Measurements from ENCODE around the gene ADCY5.

ADCY5 gene

GRCh38 chr3:123459862-123460261 is 11.0 kb upstream of the ADCY5 start (continued):
- TF ChIP-seq ZNF48 (tag by site-specific recombination; IDR thresholded peaks at IDR 0.05) (no peak), ZBTB21 (tag by site-specific recombination; IDR thresholded peaks at IDR 0.05) (no peak), ZFP3 (tag by site-specific recombination; IDR thresholded peaks at IDR 0.05; ENCODE audit: low read depth) (no peak), ZNF140 (tag by site-specific recombination; IDR thresholded peaks at IDR 0.05) (no peak), ZNF513 (tag by site-specific recombination; IDR thresholded peaks at IDR 0.05) (no peak), SP2 (tag by site-specific recombination; IDR thresholded peaks at IDR 0.05) (no peak), ZFP41 (tag by site-specific recombination; IDR thresholded peaks at IDR 0.05; ENCODE audit: borderline replicate concordance) (no peak), ZNF654 (tag by site-specific recombination; IDR thresholded peaks at IDR 0.05; ENCODE audit: low read depth) (no peak)

GRCh38 chr3:123458255-123458654 is 9.4 kb upstream of the ADCY5 start:
- H3K27ac ChIP-seq (ENCODE audit: extremely low read depth, low read depth, low read length), result no peak overlapping the region
- H3K9me3 ChIP-seq (ENCODE audit: control insufficient read depth, insufficient read depth, low read depth, low read length), result no peaks in the 10 kb centered on the region
- H3K4me3 ChIP-seq (ENCODE audit: low read depth, low read length), result no peak overlapping the region
- ChIA-PET CTCF (interaction anchor here (1.6 kb wide), 1 partner anchor 13 kb away, joined by 3 read pairs; no protein-coding TSS in a partner anchor), POLR2A (no interaction called here)
- TF ChIP-seq ZNF362 (tag by site-specific recombination; IDR thresholded peaks at IDR 0.05) (no peak), ATF2 (tag by site-specific recombination; IDR thresholded peaks at IDR 0.05; ENCODE audit: low read depth) (no peak), ZNF785 (tag by site-specific recombination; IDR thresholded peaks at IDR 0.05) (no peak), ZBTB1 (tag by site-specific recombination; IDR thresholded peaks at IDR 0.05) (no peak), TSHZ1 (tag by site-specific recombination; IDR thresholded peaks at IDR 0.05; ENCODE audit: borderline replicate concordance) (no peak), TRIM28 (IDR thresholded peaks at IDR 0.05; ENCODE audit: borderline replicate concordance, low read length) (no peak), REPIN1 (tag by site-specific recombination; IDR thresholded peaks at IDR 0.05; ENCODE audit: low read depth) (no peak), ZNF837 (tag by site-specific recombination; IDR thresholded peaks at IDR 0.05) (no peak), ZNF629 (tag by site-specific recombination; IDR thresholded peaks at IDR 0.05) (no peak), CTCF (tag by site-specific recombination; IDR thresholded peaks at IDR 0.05) (no peak), ZNF214 (tag by site-specific recombination; IDR thresholded peaks at IDR 0.05; ENCODE audit: borderline replicate concordance) (no peak), ZNF473 (tag by site-specific recombination; IDR thresholded peaks at IDR 0.05) (no peak), ZNF311 (tag by site-specific recombination; IDR thresholded peaks at IDR 0.05; ENCODE audit: borderline replicate concordance) (no peak), ZBTB11 (tag by site-specific recombination; conservative IDR thresholded peaks at IDR 0.05; ENCODE audit: low read depth) (no peak), ZNF449 (tag by site-specific recombination; IDR thresholded peaks at IDR 0.05) (no peak)
- H3K4me1 ChIP-seq (ENCODE audit: control insufficient read depth, insufficient read depth, low read length), result no peaks in the 10 kb centered on the region
- H3K36me3 ChIP-seq (ENCODE audit: control insufficient read depth in 2 of 2, insufficient read depth in 1 of 2, low read length in 2 of 2), result no peaks in the 10 kb centered on the region
